AG09309 (cell line): ENCODE results near the gene SLC39A11.
A peak's percentile ranks its signal among the peaks of the same experiment; 100 is the strongest.

ENCODE experiments used
- DNase-seq: peaks from one replicate; pipeline ENCODE4 v3.0.0-alpha.2; 2010; ENCODE audit warnings: low read depth
- H3K4me3 ChIP-seq: 2 replicates; pipeline ENCODE4 v1.5.1; 2011; ENCODE audit warnings: mild to moderate bottlenecking, low read depth, low read length, moderate library complexity; ENCODE audit not compliant: control insufficient read depth
- CTCF ChIP-seq: IDR thresholded peaks from 2 replicates; pipeline ENCODE4 v1.5.1; 2011; ENCODE audit warnings: mild to moderate bottlenecking, low read depth, low read length, inconsistent platforms; ENCODE audit not compliant: insufficient read depth, control insufficient read depth; ENCODE audit errors: missing control alignments

Gene SLC39A11

GRCh38 chr17:73091770-73092522, 542 bp downstream of the SLC39A11 start:
- TF ChIP-seq CTCF: no peak
- H3K4me3 ChIP-seq: peak overlapping the region; percentile 82
- DNase-seq: no peak

- no peak for TF ChIP-seq CTCF
- H3K4me3 ChIP-seq: no peak overlapping the region; the same call in none of the 2 replicates
- no peak for DNase-seq
Measured at GRCh38 chr17:73091410-73091769, 1.1 kb downstream of the SLC39A11 start.

GRCh38 chr17:73090396-73091202, 1.9 kb downstream of the SLC39A11 start:
- H3K4me3 ChIP-seq: no peak overlapping the region
- TF ChIP-seq CTCF: no peak
- DNase-seq: no peak

DNA sequence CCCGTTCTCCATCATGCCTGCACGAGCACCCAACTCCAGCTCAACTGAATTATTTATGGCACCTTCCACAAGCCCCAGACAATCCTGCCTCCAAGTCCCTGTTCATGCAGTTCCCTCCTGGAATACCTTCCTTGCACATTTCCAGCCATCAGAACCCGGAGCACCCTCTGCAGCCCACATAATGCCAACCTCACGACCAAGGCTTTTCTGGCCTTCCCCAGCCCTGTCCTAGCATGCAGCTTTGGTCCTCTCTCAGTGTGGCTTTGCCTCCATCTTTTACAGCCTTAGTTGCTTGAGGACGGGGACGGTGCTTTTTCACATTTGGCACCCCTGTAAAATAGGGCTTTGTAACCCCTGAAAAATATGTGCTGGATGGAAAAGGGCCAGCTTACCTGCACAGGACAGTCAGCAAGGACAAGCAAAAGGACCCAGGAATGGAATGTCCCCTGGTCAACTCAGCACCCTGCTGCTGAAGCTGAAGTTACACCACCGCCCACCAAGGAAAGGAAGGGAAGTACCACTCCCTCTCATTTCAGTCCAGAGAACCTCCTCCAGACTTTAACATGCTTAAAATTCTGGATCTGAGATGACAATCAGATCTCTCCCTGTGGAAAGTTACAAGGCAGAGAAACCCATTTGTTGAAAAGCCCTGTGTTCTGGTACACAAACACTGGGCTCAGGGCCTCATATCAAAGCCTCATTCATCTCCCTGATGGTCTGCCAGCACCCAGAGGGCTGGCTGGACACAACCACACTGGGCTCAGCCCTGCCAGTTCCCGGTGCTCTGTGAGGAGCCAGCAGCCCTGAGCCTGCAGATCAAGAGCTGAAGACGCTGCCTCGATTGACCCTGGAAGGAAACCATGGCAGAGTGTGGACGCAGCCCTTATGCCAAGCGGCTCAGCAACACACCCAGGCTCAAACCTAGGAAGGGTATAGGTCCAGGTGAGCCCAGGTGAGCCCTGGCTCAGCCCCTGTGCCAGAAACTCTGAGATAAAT, 2.9 kb downstream of the SLC39A11 start:
- DNase-seq: no peak

DNA sequence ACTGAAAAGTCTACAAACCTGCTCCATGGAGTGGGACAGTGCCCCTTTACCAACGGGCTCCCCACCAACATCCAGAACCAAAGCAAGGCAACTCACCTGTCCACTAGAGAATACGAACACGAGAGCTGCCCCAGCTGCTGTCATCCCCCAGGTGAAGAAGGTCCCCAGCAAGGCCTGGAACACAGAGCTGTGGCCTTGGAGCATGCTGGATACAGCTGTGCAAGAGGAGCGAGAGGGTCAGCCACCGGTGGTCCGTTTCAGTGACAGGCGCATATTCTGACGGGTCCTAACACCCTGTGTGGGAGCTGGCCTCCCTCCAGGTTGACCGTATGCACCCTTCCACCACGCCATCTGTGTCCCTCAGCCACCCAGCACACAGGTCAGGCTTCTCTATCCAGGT, 3.9 kb downstream of the SLC39A11 start:
- no peak for DNase-seq
- no peak for TF ChIP-seq CTCF
- H3K4me3 ChIP-seq: no peak overlapping the region

More for the DNA sequence above, 2.9 kb downstream of the SLC39A11 start:
- no peak overlapping the region for H3K4me3 ChIP-seq
- no peak for TF ChIP-seq CTCF

- DNase-seq: no peak
- TF ChIP-seq CTCF: no peak
- H3K4me3 ChIP-seq: no peak overlapping the region
Measured at GRCh38 chr17:73083432-73083831, 9.1 kb downstream of the SLC39A11 start.
